ENCODE measurements around the gene CMSS1.

CMSS1 gene

DNA sequence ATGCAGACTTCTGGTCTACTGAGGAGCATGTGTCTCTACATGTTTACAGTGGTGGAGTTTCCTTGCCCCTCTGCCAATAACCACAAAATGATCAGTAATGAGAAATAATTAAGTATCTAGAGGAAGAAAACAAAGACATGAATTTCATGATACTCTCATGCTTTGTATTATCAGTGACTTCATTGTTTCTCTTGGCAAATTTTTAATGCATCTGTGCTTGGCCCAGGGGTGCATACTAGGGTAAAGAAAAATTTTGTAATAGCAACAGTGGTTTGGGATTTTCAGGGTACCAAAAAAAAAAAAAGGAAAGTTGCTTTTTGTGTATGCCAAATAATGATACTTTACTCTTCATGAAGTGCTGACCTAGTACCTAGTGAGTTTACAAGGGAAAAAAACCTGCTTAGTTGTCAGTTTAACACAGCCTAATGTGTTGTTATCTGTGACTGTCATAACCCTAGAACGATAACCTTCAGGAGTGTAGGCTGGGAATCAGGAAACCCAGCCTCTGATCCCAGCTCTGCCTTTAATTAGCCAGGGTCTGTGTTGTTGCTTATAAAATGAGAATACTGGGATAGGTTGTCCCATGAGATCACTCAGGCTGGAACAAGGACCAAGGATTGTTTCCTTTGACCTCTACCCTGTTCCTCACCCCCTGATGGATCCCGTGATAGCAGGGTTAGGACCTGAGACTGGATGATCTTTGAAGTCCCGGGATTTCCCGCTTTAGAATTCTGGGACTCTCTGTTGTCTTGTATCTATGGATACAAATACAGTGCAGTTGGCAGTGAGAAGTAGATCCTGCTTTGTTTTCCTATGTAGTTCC is 117.5 kb downstream of the CMSS1 start:
- DNase-seq (ENCODE audit: low read depth in 2 of 2) = no peak

- DNase-seq (ENCODE audit: low read depth in 2 of 2) = no peak
Measured at GRCh38 chr3:99938270-99938911, 120.7 kb downstream of the CMSS1 start.

- DNase-seq (ENCODE audit: low read depth in 2 of 2) = no peak
Measured at GRCh38 chr3:99939876-99940275, 122.2 kb downstream of the CMSS1 start.

DNA sequence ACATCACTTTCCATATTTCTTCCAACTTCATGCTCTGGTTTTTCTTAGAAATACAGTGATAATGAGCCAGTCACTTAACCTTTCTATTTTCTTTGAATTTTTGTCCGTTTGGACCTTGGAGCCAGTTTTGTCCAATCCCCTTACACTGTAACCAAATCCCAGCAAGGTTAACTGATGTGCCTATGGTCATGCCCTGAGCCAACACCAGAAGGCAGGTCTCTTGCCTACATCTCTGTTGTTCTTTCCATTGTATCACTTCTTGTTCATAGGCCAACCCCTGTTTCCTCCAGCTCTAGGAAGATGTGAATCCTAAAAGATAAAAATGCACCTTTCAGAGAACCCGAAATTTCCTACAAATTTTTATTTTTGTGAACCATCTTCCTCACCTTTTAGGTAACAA is 122.7 kb downstream of the CMSS1 start:
- no peak for DNase-seq (ENCODE audit: low read depth in 2 of 2)

- DNase-seq (ENCODE audit: low read depth in 2 of 2) = no peak
Measured at GRCh38 chr3:99941211-99941610, 123.5 kb downstream of the CMSS1 start.

DNA sequence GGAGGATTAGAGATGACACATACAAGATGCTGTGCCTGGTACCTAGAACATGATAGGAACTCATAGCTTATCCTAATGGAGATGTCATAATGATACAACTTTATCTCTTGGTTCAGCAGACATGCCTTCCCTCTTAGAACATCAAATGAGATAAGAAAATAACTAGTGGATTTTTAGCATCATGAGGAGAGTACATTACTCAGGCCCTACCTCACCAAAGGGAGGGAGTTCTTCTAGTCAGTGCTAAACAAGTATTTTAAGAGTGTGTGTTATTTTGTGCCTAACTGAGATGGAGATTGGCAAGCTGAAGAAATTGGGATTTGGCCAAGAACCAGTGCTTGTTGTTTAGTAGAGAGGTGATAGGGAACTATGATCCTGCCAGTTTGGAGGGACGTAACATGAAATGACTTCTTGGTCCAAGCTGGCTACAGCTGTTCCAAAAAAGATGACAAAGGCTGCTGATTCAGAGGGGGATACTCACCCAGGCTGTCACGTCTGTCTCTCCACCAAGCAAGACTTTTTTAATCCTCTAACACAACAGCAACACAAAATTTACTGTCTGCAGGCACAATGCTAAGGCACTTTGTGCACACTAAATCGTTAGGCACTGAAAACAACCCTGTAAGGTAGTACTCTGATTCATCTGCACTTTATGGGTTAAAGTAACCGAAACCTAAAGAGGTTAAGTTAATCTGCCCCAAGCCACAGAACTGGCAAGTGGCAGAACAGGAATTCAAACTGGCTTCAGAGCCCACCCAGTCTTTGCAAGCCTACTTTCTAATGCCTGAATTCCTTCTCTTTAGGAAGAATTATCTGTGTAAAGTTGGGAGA is 126.5 kb downstream of the CMSS1 start:
- DNase-seq (ENCODE audit: low read depth in 2 of 2) = no peak

- DNase-seq (ENCODE audit: low read depth in 2 of 2) = no peak
Measured at GRCh38 chr3:99945328-99945995, 127.8 kb downstream of the CMSS1 start.

DNA sequence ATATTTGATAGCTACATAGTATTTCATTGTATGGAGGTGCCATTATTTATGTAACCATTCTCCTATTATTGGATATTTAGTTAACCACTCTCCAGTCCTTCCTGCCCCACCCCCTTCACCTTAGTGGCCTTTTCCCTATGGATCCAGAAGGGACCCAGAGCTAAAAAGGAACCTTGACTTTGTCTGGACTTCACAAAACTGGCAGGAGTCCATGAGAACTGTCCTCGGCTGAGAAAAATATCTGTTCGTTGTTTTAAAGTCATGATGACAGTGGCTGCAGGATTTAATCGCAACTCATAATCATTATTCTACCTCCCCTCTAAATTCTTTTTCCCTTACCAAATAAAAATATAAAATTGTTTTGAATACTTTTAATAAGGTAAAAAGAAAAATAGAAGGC is 129.7 kb downstream of the CMSS1 start:
- DNase-seq (ENCODE audit: low read depth in 2 of 2) = no peak

- no peak for DNase-seq (ENCODE audit: low read depth in 2 of 2)
Measured at GRCh38 chr3:99948467-99949089, 130.9 kb downstream of the CMSS1 start.

- no peak for DNase-seq (ENCODE audit: low read depth in 2 of 2)
Measured at GRCh38 chr3:99949956-99950670, 132.5 kb downstream of the CMSS1 start.

DNA sequence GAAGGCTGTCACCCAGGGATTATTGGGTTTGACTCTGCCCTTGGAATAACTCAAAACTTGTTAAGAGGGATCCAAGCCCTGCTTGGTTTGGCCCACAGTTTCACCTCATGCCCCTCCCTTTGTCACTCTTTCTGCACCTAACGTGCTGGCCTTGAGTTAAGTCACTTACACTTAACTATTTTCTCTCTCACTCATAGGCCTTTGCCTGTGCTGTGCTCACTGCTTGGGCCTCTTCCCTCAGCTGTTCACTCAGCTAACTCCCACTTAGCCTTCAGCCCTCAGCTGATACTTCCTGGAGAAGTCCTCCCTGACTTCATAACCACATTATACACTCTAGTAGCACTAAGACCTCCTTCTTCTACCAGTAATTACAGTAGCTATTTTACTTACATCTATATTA is 133.3 kb downstream of the CMSS1 start:
- DNase-seq (ENCODE audit: low read depth in 2 of 2) = no peak

- no peak for DNase-seq (ENCODE audit: low read depth in 2 of 2)
Measured at GRCh38 chr3:99951701-99952100, 134.0 kb downstream of the CMSS1 start.

DNA sequence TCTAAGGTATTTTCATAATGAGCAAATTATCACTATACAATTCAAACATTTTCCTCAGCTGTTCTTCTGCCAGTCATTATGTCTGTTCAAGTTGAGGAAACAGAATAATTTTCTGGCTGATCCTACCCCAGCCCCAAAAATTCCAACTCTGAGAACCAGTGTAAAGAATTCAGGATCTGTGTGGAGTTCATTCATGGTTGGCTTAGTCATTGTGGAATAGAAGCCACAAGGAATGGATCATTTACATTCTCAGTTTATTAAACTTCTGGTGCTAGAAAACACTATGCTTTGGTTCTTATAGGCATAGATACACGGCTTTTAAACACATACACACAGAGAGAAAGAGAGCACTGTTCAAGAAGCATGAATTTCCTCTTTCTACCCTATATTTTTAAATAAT is 134.6 kb downstream of the CMSS1 start:
- DNase-seq (ENCODE audit: low read depth in 2 of 2) = no peak

DNA sequence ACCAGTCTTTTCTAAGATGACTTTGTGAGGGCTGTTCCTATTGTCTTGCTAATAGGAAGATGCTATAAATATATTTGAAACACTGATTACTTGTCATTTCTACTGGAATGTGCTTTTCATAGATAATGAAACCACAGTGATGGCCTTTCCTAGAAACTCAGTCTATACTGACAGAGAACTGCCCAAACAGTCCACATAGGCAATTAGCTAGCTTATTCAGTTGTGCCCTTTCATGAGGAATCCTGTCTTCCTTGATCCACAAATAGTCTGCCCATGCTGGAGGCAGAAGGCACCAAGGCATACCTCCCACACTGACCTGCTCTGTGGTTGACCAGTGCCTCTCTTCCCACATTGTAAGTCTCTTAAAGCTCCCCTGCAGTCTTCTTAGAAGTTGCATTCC is 135.9 kb downstream of the CMSS1 start:
- no peak for DNase-seq (ENCODE audit: low read depth in 2 of 2)

DNA sequence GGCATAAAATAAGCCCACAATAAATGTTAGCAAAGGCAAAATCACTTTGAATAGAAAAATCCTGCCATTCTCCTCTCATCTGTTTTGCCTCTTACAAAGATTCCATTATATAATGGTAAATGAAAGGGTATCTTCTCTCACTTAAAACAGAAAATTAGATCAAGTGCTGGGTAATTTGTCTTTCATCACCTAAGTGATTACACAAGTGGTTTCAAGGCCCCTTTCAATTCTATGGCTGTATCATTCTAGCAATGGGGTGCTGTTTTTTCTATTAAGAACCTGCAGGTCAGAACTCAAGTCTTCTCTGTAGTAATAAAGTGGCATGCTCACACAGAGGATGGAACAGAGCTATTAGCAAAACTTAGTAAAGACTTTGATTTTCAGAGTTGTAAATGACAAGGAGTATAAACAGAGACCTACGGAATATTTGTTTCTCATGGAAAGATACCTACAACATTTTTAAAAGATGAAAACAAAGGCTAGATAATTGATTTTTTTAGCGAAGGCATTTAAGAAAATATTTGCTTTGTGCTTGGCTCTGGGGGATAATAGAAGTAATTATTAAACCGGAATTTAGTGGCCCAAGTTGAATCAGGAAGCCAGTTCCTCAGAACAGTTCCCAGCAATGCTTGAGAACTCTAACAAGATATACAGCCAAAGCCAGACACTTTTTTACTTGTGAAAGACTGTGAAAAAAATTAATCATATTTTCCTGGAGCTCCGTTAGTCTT is 137.4 kb downstream of the CMSS1 start:
- no peak for DNase-seq (ENCODE audit: low read depth in 2 of 2)

DNA sequence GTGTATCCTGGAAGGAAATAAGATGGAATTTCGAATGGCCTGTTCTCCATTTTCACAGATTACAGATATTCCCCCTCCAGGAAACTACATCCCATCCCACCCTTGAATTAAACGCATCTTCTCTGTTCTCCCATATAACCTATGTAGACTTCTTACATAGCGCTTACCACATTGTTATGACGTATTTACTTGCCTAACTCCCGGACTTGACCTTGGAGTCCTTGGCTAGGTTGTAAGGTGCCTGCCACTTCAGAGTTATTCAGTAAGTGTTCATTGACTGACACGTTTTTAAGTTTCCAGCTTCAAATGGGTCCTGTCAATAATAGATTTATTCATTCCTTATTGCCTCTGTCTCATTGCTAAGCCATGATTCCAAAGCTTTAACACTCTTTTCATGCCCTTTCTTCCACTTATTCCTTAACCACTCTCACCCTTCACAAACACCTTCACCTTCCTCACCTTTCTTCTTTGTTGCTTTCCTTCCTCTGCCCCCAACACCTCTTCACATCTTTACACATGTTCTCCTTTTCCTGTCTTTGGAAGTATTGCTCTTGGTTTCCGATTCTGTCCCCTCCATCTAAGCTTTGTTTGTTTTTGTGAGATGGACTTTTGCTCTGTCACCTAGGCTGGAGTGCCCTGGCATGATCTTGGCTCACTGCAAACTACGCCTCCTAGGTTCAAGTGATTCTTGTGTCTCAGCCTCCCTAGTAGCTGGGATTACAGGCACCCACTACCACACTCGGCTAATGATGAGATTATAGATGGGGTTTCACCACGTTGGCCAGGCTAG is 138.3 kb downstream of the CMSS1 start:
- no peak for DNase-seq (ENCODE audit: low read depth in 2 of 2)

DNA sequence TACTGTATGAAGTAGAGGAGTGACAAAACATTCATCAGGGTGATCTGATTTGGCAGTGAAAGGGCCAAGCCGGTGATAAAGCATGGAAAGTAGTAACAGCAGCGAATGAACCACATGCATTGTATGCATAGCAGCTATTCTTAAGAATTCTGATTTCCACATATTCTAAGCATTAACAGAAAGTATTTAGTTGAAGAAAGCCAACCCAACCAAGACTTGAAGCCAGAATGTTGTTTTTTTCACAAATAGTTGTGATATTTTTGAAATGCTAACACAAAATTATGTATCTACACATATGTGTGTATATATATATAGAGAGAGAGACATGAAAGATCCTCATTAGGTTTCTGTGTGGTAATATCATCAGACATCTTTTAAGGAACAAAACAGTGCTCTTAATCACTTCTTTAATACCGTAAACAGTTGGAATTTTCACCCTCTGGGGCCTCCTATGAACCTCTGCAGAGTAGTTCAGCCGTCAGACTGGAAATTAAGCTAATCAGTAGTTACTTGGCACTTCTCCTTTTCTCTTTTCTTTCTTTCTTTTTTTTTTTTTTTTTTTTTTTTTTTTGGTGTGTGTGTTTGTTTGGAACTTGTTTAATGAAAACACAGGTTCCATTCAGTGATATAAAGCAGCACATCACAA is 139.6 kb downstream of the CMSS1 start:
- no peak for DNase-seq (ENCODE audit: low read depth in 2 of 2)

DNA sequence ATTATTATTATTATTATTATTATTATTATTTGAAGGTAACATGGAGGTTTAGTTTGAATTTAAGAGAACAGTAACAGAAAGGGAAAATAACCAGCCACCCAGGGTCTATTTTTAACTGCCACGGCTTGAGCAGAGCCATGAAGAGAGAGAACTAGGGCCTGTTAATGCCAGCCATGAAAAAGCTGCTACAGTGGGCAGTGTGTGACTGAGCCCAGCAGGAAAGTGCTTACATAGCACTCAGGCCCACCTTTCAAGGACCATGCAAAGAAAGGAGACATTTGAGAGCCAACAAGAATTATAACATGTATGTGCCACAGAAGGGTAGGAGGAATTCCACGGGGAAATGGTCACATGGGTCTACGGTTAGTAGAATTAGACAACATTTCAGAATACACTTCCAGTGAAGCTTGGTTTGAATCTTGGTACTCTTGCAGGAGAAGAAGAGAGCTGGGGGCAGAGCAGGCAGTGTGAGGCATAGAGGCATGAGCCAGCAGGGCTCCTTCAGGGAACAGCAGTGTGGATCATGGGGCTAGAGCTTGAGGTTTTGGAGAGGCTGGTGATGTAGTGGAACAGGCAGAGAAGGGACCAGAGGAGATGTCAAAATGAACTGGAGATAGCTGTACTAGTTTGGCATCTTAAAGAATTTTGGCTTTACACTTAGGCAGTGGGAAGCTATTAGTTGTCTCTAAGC is 140.7 kb downstream of the CMSS1 start:
- DNase-seq (ENCODE audit: low read depth in 2 of 2) = no peak

Data from stimulated activated CD8-positive, alpha-beta memory T cell treated with anti-CD3 and anti-CD28 coated beads, Interleukin-2, amount 100 ng/mL, for 48 hours (primary cell).